ENCODE results near the gene SMIM5.

Gene SMIM5

DNA sequence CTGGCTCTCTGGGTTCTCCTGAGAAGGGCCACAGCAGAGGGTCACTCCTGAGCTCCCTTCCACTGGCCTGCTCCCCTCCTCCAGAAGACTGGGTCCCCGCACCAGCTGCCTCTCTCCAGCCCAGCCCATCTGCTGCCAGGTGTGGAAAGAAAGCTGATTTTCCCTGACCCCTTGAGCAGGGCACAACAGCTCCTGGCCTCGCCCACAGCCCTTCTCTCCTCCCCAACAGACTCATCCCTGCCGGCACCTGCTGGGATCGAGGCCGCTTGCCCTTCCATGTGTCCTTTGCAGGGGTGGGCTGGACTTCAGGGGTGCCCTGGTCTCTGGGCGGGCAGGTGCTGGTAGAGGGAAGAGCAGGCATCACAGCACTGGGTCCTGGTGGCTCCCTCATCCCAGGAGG is 4.8 kb upstream of the SMIM5 start:
- peaks cover 14% of the 10 kb centered on the region for H3K4me1 Mint-ChIP-seq
- TF ChIP-seq, protein P1, sequence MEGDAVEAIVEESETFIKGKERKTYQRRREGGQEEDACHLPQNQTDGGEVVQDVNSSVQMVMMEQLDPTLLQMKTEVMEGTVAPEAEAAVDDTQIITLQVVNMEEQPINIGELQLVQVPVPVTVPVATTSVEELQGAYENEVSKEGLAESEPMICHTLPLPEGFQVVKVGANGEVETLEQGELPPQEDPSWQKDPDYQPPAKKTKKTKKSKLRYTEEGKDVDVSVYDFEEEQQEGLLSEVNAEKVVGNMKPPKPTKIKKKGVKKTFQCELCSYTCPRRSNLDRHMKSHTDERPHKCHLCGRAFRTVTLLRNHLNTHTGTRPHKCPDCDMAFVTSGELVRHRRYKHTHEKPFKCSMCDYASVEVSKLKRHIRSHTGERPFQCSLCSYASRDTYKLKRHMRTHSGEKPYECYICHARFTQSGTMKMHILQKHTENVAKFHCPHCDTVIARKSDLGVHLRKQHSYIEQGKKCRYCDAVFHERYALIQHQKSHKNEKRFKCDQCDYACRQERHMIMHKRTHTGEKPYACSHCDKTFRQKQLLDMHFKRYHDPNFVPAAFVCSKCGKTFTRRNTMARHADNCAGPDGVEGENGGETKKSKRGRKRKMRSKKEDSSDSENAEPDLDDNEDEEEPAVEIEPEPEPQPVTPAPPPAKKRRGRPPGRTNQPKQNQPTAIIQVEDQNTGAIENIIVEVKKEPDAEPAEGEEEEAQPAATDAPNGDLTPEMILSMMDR (IDR thresholded peaks at IDR 0.05) = no peak

DNA sequence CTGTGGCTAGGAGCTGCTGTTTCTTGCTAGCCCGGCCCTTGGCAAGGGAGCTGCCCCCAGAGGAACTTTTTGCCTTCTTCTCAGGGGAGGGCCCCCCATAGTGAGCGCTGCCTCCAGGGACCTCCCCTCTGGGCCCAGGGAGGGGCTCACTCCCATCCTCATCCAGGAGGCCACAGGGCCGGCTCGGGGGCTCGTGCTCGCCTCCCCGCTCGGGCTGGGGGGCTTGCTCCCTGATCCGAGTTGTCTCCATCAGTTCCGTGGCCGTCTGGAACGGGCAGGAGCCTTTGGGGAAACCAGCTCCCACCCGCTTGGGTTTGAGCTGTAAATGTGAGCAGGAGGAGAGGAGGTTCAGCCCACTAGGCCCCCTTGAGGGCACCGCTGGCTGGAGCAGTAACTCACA is 4.1 kb upstream of the SMIM5 start:
- H3K27ac Mint-ChIP-seq = no peak overlapping the region

More for the DNA sequence above, 4.8 kb upstream of the SMIM5 start:
- no peak overlapping the region for H3K27ac Mint-ChIP-seq
- no peaks in the 10 kb centered on the region for H3K27me3 Mint-ChIP-seq (ENCODE audit: low read depth, poor library complexity)
- H3K36me3 Mint-ChIP-seq (ENCODE audit: low read depth) = no peaks in the 10 kb centered on the region
- DNase-seq = no peak
- H3K4me3 Mint-ChIP-seq = no peak overlapping the region
- no peaks in the 10 kb centered on the region for H3K9me3 Mint-ChIP-seq

DNA sequence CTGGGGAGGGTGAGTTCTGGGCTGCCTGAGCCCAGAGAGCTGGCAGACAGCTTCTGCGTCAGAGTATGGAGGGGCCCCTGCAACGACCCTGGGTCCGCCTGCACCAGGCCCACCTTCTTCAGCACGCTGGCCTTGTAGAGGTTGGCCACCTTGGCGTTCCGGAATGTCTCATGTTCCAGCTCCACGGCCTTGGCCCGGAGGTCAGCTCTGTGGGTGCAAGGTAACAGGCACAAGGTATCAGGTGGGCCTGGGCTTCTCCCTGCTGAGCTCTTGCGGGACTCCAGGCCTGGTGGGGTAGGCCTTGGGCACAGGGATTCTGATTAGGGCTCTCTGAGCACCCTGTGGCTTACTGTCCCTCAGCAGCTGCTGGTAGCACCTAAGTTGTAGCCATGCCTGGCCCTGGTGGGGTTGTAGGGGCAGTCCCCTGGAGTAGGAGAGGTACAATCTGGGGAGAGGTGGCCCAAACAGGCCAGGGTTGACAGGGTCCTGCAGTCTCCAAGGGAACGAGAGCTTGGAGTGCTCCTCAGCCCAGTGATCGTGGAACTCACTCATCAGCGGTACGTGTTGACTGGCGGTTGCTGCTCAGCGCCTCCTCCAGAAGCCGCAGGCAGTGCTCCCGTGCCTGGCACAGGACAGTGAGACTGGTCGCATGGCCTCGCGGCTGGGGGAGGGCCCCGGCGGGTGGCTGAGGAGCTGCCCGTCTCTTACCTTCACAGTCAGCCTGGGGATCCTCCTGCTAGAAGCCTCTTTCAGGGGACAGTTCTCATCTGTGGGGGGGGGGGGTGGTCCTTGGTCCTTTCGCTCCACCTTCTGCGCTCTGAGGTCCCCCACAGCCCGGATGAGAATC is 2.9 kb upstream of the SMIM5 start:
- H3K27me3 Mint-ChIP-seq (ENCODE audit: low read depth, poor library complexity) = no peaks in the 10 kb centered on the region
- no peak overlapping the region for H3K27ac Mint-ChIP-seq
- TF ChIP-seq, protein P1 (IDR thresholded peaks at IDR 0.05) = no peak
- no peak for DNase-seq
- H3K4me3 Mint-ChIP-seq = no peak overlapping the region
- no peaks in the 10 kb centered on the region for H3K9me3 Mint-ChIP-seq
- peaks cover 33% of the 10 kb centered on the region for H3K4me1 Mint-ChIP-seq
- no peaks in the 10 kb centered on the region for H3K36me3 Mint-ChIP-seq (ENCODE audit: low read depth)

More for the DNA sequence above, 4.1 kb upstream of the SMIM5 start:
- Mint-ChIP-seq H3K36me3 (ENCODE audit: low read depth) (no peaks in the 10 kb centered on the region), H3K9me3 (no peaks in the 10 kb centered on the region), H3K4me1 (peaks cover 21% of the 10 kb centered on the region), H3K27me3 (ENCODE audit: low read depth, poor library complexity) (no peaks in the 10 kb centered on the region), H3K4me3 (no peak overlapping the region)
- DNase-seq = no peak
- TF ChIP-seq, protein P1 (IDR thresholded peaks at IDR 0.05) = no peak

DNA sequence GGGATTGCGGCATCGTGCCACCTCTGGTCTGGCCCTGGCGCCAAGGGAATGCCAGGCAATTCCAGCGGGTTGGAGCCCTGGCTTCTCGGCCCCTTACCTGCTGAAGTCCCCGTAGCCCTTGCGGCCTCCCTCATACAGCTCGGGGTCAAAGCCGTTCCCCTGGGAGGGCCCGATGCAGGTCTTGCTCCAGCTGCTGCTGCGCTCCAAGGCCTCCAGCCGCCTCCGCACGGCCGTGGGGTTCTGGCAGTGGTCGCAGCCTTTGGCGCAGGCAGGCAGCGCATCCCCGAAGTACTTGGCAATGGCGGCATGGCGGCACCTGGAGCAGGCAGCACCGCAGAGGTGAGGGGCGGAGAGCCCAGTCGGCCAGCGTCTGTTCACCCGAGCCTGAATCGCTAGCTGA is 1.9 kb upstream of the SMIM5 start:
- no peaks in the 10 kb centered on the region for H3K9me3 Mint-ChIP-seq

DNA sequence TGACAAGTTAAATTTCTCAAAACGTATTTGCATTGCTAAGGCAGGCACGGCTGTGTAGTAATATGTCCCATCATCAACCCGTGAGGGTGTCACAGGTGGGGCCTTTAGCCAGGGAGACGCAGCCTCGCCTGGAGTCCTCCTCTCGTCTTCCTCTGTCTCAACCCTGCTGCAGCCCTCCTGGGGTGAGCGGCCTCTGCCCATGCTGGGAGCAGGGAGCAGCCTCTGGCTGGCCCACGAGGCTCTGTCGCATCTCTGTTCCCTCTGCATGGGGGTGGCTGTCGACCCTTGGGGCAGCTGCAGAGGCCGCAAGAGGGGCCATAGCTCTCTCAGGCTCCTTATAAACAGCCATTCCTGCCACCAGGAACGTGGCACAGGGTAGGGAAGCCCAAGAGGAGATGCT is 806 bp upstream of the SMIM5 start:
- no peaks in the 10 kb centered on the region for H3K27me3 Mint-ChIP-seq (ENCODE audit: low read depth, poor library complexity)
- TF ChIP-seq, protein P1 (IDR thresholded peaks at IDR 0.05) = no peak
- no peak for DNase-seq
- no peak overlapping the region for H3K27ac Mint-ChIP-seq
- H3K9me3 Mint-ChIP-seq = no peaks in the 10 kb centered on the region
- H3K36me3 Mint-ChIP-seq (ENCODE audit: low read depth) = no peaks in the 10 kb centered on the region
- no peak overlapping the region for H3K4me3 Mint-ChIP-seq
- H3K4me1 Mint-ChIP-seq = peaks cover 39% of the 10 kb centered on the region

More for the DNA sequence above, 1.9 kb upstream of the SMIM5 start:
- peaks cover 39% of the 10 kb centered on the region for H3K4me1 Mint-ChIP-seq
- H3K27ac Mint-ChIP-seq = no peak overlapping the region
- H3K4me3 Mint-ChIP-seq = no peak overlapping the region
- DNase-seq = no peak
- TF ChIP-seq, protein P1 (IDR thresholded peaks at IDR 0.05) = no peak
- H3K27me3 Mint-ChIP-seq (ENCODE audit: low read depth, poor library complexity) = no peaks in the 10 kb centered on the region
- no peaks in the 10 kb centered on the region for H3K36me3 Mint-ChIP-seq (ENCODE audit: low read depth)

Data from nephron progenitor cell (in vitro differentiated cells).